Measurements from ENCODE around the gene EPS8L2.

EPS8L2 gene

DNA sequence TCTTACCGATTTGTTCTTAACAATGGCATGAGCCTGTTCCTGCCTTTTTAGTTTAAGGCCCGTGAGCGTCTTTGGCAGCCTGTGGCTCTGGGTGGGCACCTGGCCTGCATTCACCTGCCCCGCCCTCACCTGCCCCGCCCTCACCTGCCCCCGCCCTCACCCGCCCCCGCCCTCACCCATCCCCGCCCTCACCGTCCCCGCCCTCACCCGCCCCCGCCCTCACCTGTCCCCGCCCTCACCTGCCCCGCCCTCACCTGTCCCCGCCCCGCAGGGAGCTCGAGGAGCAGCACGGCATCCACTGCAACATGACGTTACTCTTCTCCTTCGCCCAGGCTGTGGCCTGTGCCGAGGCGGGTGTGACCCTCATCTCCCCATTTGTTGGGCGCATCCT is 57.0 kb downstream of the EPS8L2 start:
- no peak for DNase-seq (ENCODE audit: low read depth)
- TF ChIP-seq, protein P1, sequence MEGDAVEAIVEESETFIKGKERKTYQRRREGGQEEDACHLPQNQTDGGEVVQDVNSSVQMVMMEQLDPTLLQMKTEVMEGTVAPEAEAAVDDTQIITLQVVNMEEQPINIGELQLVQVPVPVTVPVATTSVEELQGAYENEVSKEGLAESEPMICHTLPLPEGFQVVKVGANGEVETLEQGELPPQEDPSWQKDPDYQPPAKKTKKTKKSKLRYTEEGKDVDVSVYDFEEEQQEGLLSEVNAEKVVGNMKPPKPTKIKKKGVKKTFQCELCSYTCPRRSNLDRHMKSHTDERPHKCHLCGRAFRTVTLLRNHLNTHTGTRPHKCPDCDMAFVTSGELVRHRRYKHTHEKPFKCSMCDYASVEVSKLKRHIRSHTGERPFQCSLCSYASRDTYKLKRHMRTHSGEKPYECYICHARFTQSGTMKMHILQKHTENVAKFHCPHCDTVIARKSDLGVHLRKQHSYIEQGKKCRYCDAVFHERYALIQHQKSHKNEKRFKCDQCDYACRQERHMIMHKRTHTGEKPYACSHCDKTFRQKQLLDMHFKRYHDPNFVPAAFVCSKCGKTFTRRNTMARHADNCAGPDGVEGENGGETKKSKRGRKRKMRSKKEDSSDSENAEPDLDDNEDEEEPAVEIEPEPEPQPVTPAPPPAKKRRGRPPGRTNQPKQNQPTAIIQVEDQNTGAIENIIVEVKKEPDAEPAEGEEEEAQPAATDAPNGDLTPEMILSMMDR (IDR thresholded peaks at IDR 0.05; ENCODE audit: control insufficient read depth, extremely low read depth, insufficient read depth) = no peak
- H3K4me3 ChIP-seq (ENCODE audit: low read depth, low read length) = no peak overlapping the region

DNA sequence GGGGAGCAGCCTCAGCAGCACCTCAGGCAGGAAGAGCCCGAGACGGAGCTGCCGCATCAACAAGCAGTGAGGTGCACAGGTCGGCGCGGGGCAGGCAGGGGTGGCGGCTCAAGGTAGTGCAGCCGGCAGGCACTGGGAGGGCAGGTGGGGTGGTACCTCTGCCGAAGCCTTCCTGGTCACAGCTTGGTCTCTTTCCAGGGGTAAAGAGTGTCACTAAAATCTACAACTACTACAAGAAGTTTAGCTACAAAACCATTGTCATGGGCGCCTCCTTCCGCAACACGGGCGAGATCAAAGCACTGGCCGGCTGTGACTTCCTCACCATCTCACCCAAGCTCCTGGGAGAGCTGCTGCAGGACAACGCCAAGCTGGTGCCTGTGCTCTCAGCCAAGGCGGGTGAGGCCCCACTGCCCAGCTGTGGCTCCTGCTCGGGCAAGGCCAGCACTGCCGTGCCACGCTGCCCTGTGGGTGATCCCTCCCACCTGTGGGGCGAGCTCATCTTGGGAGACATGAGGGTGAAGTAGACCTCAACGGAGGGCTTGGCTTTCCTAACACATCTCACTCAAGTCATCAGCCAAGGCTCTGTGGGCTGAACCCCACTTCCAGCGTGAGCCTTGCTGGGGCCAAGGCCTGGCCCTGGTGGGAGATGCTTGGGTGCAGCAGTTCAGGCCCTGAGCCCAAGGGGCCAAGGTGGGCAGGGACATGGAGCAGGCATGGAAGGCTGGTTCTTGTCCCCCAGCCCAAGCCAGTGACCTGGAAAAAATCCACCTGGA is 57.7 kb downstream of the EPS8L2 start:
- no peak for DNase-seq (ENCODE audit: low read depth)
- H3K4me3 ChIP-seq (ENCODE audit: low read depth, low read length) = no peak overlapping the region
- TF ChIP-seq, protein P1 (IDR thresholded peaks at IDR 0.05; ENCODE audit: control insufficient read depth, extremely low read depth, insufficient read depth) = no peak

DNA sequence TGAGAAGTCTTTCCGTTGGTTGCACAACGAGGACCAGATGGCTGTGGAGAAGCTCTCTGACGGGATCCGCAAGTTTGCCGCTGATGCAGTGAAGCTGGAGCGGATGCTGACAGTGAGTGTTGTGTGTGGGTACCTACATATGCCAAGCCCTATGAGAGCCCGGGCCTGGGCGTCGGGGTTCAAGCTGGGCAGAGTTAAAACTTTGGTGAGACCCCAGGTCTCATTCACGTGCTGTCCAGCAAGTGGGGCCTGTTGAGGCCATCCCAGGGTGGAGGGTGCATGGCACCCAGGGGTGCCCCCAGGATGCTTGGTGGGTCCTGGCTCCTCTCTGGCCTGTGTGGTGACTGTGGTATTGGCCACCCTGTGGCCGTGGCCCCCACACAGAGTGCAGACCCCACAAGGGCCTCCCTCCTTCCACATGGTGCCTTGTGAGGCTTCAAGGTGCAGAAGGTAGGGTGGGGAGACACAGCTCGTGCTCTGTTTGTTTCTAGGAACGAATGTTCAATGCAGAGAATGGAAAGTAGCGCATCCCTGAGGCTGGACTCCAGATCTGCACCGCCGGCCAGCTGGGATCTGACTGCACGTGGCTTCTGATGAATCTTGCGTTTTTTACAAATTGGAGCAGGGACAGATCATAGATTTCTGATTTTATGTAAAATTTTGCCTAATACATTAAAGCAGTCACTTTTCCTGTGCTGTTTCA is 58.4 kb downstream of the EPS8L2 start:
- DNase-seq (ENCODE audit: low read depth) = no peak
- TF ChIP-seq, protein P1 (IDR thresholded peaks at IDR 0.05; ENCODE audit: control insufficient read depth, extremely low read depth, insufficient read depth) = no peak
- no peak overlapping the region for H3K4me3 ChIP-seq (ENCODE audit: low read depth, low read length)

DNA sequence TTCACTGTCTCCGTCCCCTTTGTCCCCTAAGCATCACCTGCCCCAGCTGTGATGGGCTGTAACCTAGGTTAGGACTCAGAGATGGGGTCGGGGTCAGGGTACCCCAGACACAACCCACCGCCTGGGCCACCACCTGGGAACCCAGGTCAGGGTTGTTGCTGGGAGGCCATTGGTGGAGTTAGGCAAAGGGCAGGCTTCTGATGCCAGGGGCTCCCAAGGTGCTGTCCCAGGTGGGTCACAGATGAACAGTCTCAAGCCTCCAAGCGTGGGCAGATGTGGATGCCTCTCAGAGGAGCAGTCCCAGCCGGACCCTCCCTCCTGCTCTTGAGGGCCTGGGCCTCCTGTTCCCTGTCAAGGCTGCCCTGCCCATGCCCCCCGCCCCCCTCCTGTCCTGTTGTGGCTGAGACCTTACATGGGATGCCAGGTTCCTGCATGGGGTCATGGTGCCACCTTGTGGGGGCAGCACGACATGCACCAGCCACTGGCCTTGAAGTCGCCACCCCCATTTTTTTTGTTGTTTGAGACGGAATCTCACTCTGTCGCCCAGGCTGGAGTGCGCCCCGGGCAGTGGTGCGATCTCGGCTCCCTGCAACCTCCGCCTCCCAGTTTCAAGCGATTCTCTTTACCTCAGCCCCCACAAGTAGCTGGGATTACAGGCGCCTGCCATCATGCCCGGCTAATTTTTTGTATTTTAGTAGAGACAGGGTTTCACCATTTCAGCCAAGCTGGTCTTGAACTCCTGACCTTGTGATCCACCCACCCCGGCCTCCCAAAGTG is 59.2 kb downstream of the EPS8L2 start:
- no peak overlapping the region for H3K4me3 ChIP-seq (ENCODE audit: low read depth, low read length)
- TF ChIP-seq, protein P1 (IDR thresholded peaks at IDR 0.05; ENCODE audit: control insufficient read depth, extremely low read depth, insufficient read depth) = peak; percentile 70
- DNase-seq (ENCODE audit: low read depth) = no peak

DNA sequence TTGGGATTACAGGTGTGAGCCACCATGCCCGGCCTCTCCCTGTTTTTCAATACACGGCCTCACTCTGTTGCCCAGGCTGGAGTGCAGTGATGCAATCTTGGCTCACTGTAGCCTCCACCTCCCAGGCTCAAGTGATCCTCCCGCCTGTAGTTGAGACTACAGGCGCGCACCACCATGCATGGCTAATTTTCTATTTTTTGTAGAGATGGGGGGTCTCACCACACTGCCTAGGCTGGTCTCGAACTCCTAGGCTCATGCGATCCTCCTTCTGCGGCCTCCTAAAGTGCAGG is 59.7 kb downstream of the EPS8L2 start:
- no peak for DNase-seq (ENCODE audit: low read depth)
- H3K4me3 ChIP-seq (ENCODE audit: low read depth, low read length) = no peak overlapping the region
- TF ChIP-seq, protein P1 (IDR thresholded peaks at IDR 0.05; ENCODE audit: control insufficient read depth, extremely low read depth, insufficient read depth) = no peak

DNA sequence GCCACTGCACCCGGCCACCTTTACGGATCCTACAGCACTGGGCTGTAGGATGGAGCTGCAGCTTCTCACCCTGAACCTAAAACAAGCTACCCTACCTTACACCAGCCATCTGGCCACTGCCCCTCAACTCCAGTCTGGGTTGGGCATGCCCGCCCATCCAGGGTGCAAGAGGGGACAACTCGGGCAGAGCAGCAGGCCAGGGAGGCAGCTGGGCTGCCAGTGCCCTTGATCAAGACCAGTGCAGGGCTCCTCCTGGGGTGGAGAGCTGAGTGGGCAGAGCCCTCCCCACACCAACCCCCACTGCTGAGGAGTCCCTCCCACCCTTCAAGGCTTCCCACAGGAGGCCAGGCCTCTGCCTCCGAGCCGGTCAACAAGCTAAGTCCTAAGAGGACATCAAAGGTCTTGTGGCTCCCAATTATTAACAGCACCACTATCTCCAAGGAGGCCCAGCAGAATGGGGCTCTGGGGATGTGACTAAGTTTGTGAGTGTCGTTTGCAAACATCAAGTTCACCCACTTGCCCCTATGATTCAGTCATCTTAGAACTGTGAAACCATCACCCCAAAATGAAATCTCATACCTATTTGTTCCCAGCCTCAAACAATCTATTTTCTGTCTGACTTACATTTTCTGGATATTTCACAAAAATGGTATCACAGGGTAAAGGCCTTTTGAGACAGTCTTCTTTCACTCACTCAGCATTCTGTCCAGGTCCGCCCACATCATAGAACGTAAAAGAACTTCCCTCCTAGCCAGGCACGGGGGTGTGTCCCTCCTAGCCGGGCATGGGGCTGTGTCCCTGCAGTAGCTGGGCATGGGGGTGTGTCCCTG is 60.3 kb downstream of the EPS8L2 start:
- TF ChIP-seq, protein P1 (IDR thresholded peaks at IDR 0.05; ENCODE audit: control insufficient read depth, extremely low read depth, insufficient read depth) = no peak
- DNase-seq (ENCODE audit: low read depth) = no peak
- no peak overlapping the region for H3K4me3 ChIP-seq (ENCODE audit: low read depth, low read length)
